GM12878 (cell line): ENCODE results near the gene PKD1L1.

ENCODE experiments used
- MEF2A ChIP-seq: IDR thresholded peaks from 2 replicates; pipeline ENCODE4 v1.6.1; 2011; ENCODE audit warnings: low read depth, mild to moderate bottlenecking, low read length, moderate library complexity; ENCODE audit not compliant: insufficient read depth
- ZSCAN29 ChIP-seq: fragments of 450-650 bp; IDR thresholded peaks from 2 replicates; pipeline ENCODE4 v1.6.1; 2017; ENCODE audit warnings: mild to moderate bottlenecking, moderate library complexity

- TF ChIP-seq MEF2A (no peak), ZSCAN29 (no peak)
These were observed 81.0 kb downstream of the PKD1L1 start for GRCh38 chr7:47867286-47867685.
